B cell (primary cell): ENCODE data around the gene EDAR. TPM values are rescaled to one million over a fixed set of nuclear protein-coding genes. Genes with fewer than 3 reads are reported as not detected.

Experiments
- ATAC-seq: fragments of 200-7000 bp; cut with Tn5 transposase; one replicate; pipeline ENCODE4 v1.10.0; 2021; ENCODE audit warnings: low read depth, mild to moderate bottlenecking, moderate number of reproducible peaks, moderate library complexity
- CTCF ChIA-PET: fragments of 350-600 bp; sonication (Branson Sonifier 250); formaldehyde crosslinking; loops from one replicate; lab custom pipeline; 2021; ENCODE audit warnings: antibody characterized with exemption, inconsistent platforms; lab: Charles Lee
- POLR2A ChIA-PET: fragments of 350-600 bp; sonication (Branson Sonifier 250); formaldehyde crosslinking; loops from one replicate; lab custom pipeline; 2021; ENCODE audit warnings: antibody characterized with exemption; lab: Charles Lee
- DNase-seq: peaks from one replicate; pipeline ENCODE4 v3.0.0; 2013
- H2AFZ ChIP-seq: 2 replicates; pipeline ENCODE4 v1.6.1; 2012; ENCODE audit warnings: mild to moderate bottlenecking, low read depth, low read length; ENCODE audit not compliant: insufficient read depth, poor library complexity, severe bottlenecking
- H3K27ac ChIP-seq, 2 donors: 1 replicate in 1 of 2; 2 replicates in 1 of 2; pipeline ENCODE4 v1.5.1; 2012 to 2013; ENCODE audit warnings: low read length in 2 of 2, mild to moderate bottlenecking in 2 of 2, moderate library complexity in 1 of 2
- H3K27me3 ChIP-seq, 4 experiments: fragments of 200-600 bp in 1 of 4; sonication (generic) in 1 of 4; replicated peaks in 1 of 4; 1 replicate in 2 of 4; 2 replicates in 2 of 4; pipeline versions ENCODE4 v1.6.1 to v1.7.0; 2013 to 2016; ENCODE audit warnings: low read length in 3 of 4, mild to moderate bottlenecking in 2 of 4, mixed read lengths in 1 of 4, moderate library complexity in 1 of 4; ENCODE audit not compliant: insufficient read depth in 4 of 4, control insufficient read depth in 3 of 4; ENCODE audit errors: control extremely low read depth in 1 of 4
- H3K36me3 ChIP-seq, 2 experiments: replicated peaks in 1 of 2; 1 replicate in 1 of 2; 2 replicates in 1 of 2; pipeline versions ENCODE4 v1.6.1 to v1.7.1; 2013; ENCODE audit warnings: low read length in 1 of 2; ENCODE audit not compliant: insufficient read depth in 2 of 2, control insufficient read depth in 1 of 2; ENCODE audit errors: control extremely low read depth in 1 of 2, extremely low read depth in 1 of 2
- H3K4me1 ChIP-seq, 2 donors: fragments of 200-600 bp in 1 of 2; sonication (generic) in 1 of 2; 1 replicate in 1 of 2; 2 replicates in 1 of 2; pipeline versions ENCODE4 v1.5.1 to v1.6.1; 2013 to 2017; ENCODE audit warnings: low read length in 2 of 2; ENCODE audit not compliant: control insufficient read depth in 2 of 2, insufficient read depth in 2 of 2
- H3K4me2 ChIP-seq: replicated peaks from 2 replicates; pipeline ENCODE3; 2012; ENCODE audit warnings: mild to moderate bottlenecking, low read depth, low read length; ENCODE audit not compliant: poor library complexity, severe bottlenecking
- H3K4me3 ChIP-seq, 5 experiments: fragments of 200-600 bp in 1 of 5; sonication (generic) in 1 of 5; 1 replicate in 3 of 5; 2 replicates in 2 of 5; pipeline versions ENCODE4 v1.5.1 to v1.7.0; 2011 to 2016; ENCODE audit warnings: low read length in 4 of 5, mild to moderate bottlenecking in 4 of 5, low read depth in 2 of 5, control low read depth in 1 of 5, moderate library complexity in 1 of 5; ENCODE audit not compliant: insufficient read depth in 1 of 5; ENCODE audit errors: control extremely low read depth in 1 of 5, extremely low read depth in 1 of 5
- H3K79me2 ChIP-seq: fragments of 200-600 bp; sonication (generic); one replicate; pipeline ENCODE4 v1.6.0; 2016; ENCODE audit warnings: low read length; ENCODE audit not compliant: control insufficient read depth, insufficient read depth
- H3K9ac ChIP-seq: fragments of 200-600 bp; sonication (generic); 2 replicates; pipeline ENCODE4 v1.6.1; 2017; ENCODE audit warnings: mild to moderate bottlenecking, low read length, moderate library complexity
- H3K9me3 ChIP-seq, 3 donors: one replicate each; pipeline versions ENCODE4 v1.6.1 to v1.7.1; 2013; ENCODE audit warnings: low read length in 2 of 3; ENCODE audit not compliant: control insufficient read depth in 2 of 3, insufficient read depth in 1 of 3; ENCODE audit errors: control extremely low read depth in 1 of 3
- H4K20me1 ChIP-seq: 2 replicates; pipeline ENCODE4 v1.6.0; 2012; ENCODE audit warnings: mild to moderate bottlenecking, low read length; ENCODE audit not compliant: insufficient read depth, control insufficient read depth, poor library complexity, severe bottlenecking
- H3K27ac Mint-ChIP-seq: one replicate; pipeline ENCODE4 v1.8.0; 2021; ENCODE audit warnings: mixed read lengths
- H3K27me3 Mint-ChIP-seq: one replicate; pipeline ENCODE4 v1.8.0; 2021; ENCODE audit warnings: mixed read lengths
- H3K4me1 Mint-ChIP-seq: one replicate; pipeline ENCODE4 v1.8.0; 2021; ENCODE audit warnings: mixed read lengths
- H3K4me3 Mint-ChIP-seq: one replicate; pipeline ENCODE4 v1.8.0; 2021; ENCODE audit warnings: mixed read lengths
- H3K9me3 Mint-ChIP-seq: one replicate; pipeline ENCODE4 v1.8.0; 2022; ENCODE audit warnings: mixed read lengths; ENCODE audit not compliant: insufficient read depth
- CTCF ChIP-seq: fragments of 200-600 bp; IDR thresholded peaks from one replicate; pipeline ENCODE4 v1.8.0; 2022; ENCODE audit warnings: antibody characterized with exemption, mild to moderate bottlenecking
- EZH2 ChIP-seq: IDR thresholded peaks from 2 replicates; pipeline ENCODE4 v1.6.1; 2012; ENCODE audit warnings: borderline replicate concordance, low read depth, mild to moderate bottlenecking, moderate library complexity, low read length; ENCODE audit not compliant: insufficient read depth, poor library complexity, severe bottlenecking
- WGBS: methylation state at CpG from one replicate; pipeline ENCODE4 v1.1.5; 2013; ENCODE audit warnings: missing lambda C conversion rate; ENCODE audit not compliant: insufficient coverage; 5-methylcytosine and 5-hydroxymethylcytosine counted together
- intact Hi-C: fragments of 100-400 bp; cut with micrococcal nuclease; formaldehyde crosslinking; loops from one replicate; pipeline ENCODE4 v1.10.0; 2022
- polyA plus RNA-seq: library from polyadenylated mRNA; depleted of rRNA; stranded (reverse); fragments of >200 nt; gene quantifications from 2 replicates; pipeline ENCODE4 v1.2.3, GENCODE V29; 2012
- total RNA-seq, 2 donors: library from RNA; stranded (reverse); fragments of 120-200 nt in 1 of 2; gene quantifications; 1 replicate in 1 of 2; 2 replicates in 1 of 2; pipeline versions ENCODE4 v1.2.3 to v1.2.4, GENCODE V29; 2013 to 2022

The EDAR gene
- total and polyA plus RNA-seq, 2 donors (not counting 1 experiment from before 2014, with no cell fraction given) = 0.03 TPM; not detected in 1

GRCh38 chr2:108925286-108925685 lies 63.7 kb downstream of the EDAR start:
- Mint-ChIP-seq H3K4me1 (no peaks in the 10 kb centered on the region), H3K9me3 (no peaks in the 10 kb centered on the region), H3K4me3 (no peak overlapping the region), H3K27me3 (peaks cover 7% of the 10 kb centered on the region), H3K27ac (no peak overlapping the region)
- TF ChIP-seq CTCF (no peak), EZH2 (no peak)
- Histone ChIP-seq H3K27ac (no peak overlapping the region), H3K79me2 (no peaks in the 10 kb centered on the region), H3K4me1 (no peaks in the 10 kb centered on the region), H3K9me3 (no peaks in the 10 kb centered on the region), H3K4me2 (no peak overlapping the region), H4K20me1 (no peaks in the 10 kb centered on the region), H3K9ac (no peak overlapping the region), H3K36me3 (no peaks in the 10 kb centered on the region), H3K4me3 (no peak overlapping the region), H3K27me3 (no peaks in the 10 kb centered on the region), H2AFZ (no peak overlapping the region)
- ChIA-PET POLR2A (no interaction called here), CTCF (no interaction called here)
- WGBS = no CpG with 5 or more reads among the region's 6 CpGs
- intact Hi-C loops = no loop called here
- ATAC-seq = no peak
- DNase-seq = no peak

- Mint-ChIP-seq H3K27ac (no peak overlapping the region), H3K27me3 (peaks cover 4% of the 10 kb centered on the region), H3K4me1 (no peaks in the 10 kb centered on the region), H3K9me3 (no peaks in the 10 kb centered on the region), H3K4me3 (no peak overlapping the region)
- TF ChIP-seq CTCF (no peak), EZH2 (no peak)
- no peaks in the 10 kb centered on the region for H3K36me3 ChIP-seq
- ATAC-seq (no peak), DNase-seq (no peak)
- no peaks in the 10 kb centered on the region for H3K9me3 ChIP-seq
- H3K4me2 ChIP-seq = no peak overlapping the region
- ChIA-PET CTCF (no interaction called here), POLR2A (no interaction called here)
- H3K79me2 ChIP-seq = no peaks in the 10 kb centered on the region
- no peaks in the 10 kb centered on the region for H3K4me1 ChIP-seq
- no peaks in the 10 kb centered on the region for H4K20me1 ChIP-seq
- no peaks in the 10 kb centered on the region for H3K27me3 ChIP-seq
- H3K4me3 ChIP-seq = no peak overlapping the region
- no peak overlapping the region for H3K27ac ChIP-seq
- 85% methylated on average over 13 of the region's 14 CpGs for WGBS
- no peak overlapping the region for H2AFZ ChIP-seq
- intact Hi-C loops = no loop called here
- no peak overlapping the region for H3K9ac ChIP-seq
These were observed 64.3 kb downstream of the EDAR start for GRCh38 chr2:108924580-108925251.
